Gastrocnemius medialis (tissue), 4 donors: ENCODE data around the gene FLT1. TPM values are rescaled to one million over a fixed set of nuclear protein-coding genes. Genes with fewer than 3 reads are reported as not detected.

Experiments used
- ATAC-seq, 2 donors: fragments of 150-250 bp; one replicate each; pipeline ENCODE4 v1.9.1; 2016
- DNase-seq, 2 donors: peaks; one replicate each; pipeline ENCODE4 v3.0.0-alpha.2; 2019
- H3K27ac ChIP-seq, 4 donors: fragments of 200-600 bp; sonication (generic); 1 replicate in 1 of 4; 2 replicates in 3 of 4; pipeline ENCODE4 v1.5.1; 2016 to 2018; ENCODE audit warnings: mild to moderate bottlenecking in 2 of 4, moderate library complexity in 1 of 4
- H3K27me3 ChIP-seq, 3 donors: fragments of 200-600 bp; sonication (generic) in 2 of 3; 1 replicate in 1 of 3; 2 replicates in 2 of 3; pipeline versions ENCODE4 v1.5.1 to v1.6.0; 2016 to 2019; ENCODE audit warnings: mild to moderate bottlenecking in 1 of 3, moderate library complexity in 1 of 3
- H3K36me3 ChIP-seq, 2 donors: fragments of 200-600 bp; sonication (generic) in 1 of 2; one replicate each; pipeline ENCODE4 v1.5.1; 2017 to 2018
- H3K4me1 ChIP-seq, 2 donors: fragments of 200-600 bp; sonication (generic) in 1 of 2; one replicate each; pipeline ENCODE4 v1.5.1; 2016 to 2017; ENCODE audit warnings: mild to moderate bottlenecking in 2 of 2
- H3K4me3 ChIP-seq, 4 donors: fragments of 200-600 bp; sonication (generic) in 3 of 4; 1 replicate in 1 of 4; 2 replicates in 3 of 4; pipeline ENCODE4 v1.5.1; 2016 to 2019; ENCODE audit warnings: mild to moderate bottlenecking in 2 of 4
- H3K9me3 ChIP-seq, 3 donors: fragments of 200-600 bp; sonication (generic) in 2 of 3; 1 replicate in 1 of 3; 2 replicates in 2 of 3; pipeline ENCODE4 v1.5.1; 2016 to 2019
- POLR2A ChIP-seq, 2 donors: fragments of 450-650 bp; IDR thresholded peaks; one replicate each; pipeline ENCODE4 v1.6.1; 2017; ENCODE audit warnings: antibody characterized with exemption in 2 of 2, mild to moderate bottlenecking in 2 of 2, moderate library complexity in 2 of 2
- in situ Hi-C, 4 donors: fragments of 200-750 bp; cut with MboI; loops; one replicate each; pipeline versions ENCODE4 v1.15.0 to v1.8.0; 2017; ENCODE audit warnings: low sequenced_read_pairs in 4 of 4
- intact Hi-C: fragments of 100-400 bp; cut with DNase I; formaldehyde crosslinking; loops from one replicate; pipeline ENCODE4 v1.15.1; 2023; ENCODE audit warnings: low total_unique reads
- total RNA-seq, 4 donors: library from RNA; depleted of rRNA; stranded (reverse); fragments of >200 nt; gene quantifications; one replicate each; pipeline versions ENCODE4 v1.1.0 to v1.2.3, GENCODE V29; 2016
- TF ChIP-seq, protein P1 (sequence below), 5 experiments: fragments of 450-650 bp in 3 of 5; fragments of 200-600 bp in 2 of 5; sonication (generic) in 2 of 5; IDR thresholded peaks in 4 of 5; conservative IDR thresholded peaks in 1 of 5; 1 replicate in 4 of 5; 2 replicates in 1 of 5; pipeline ENCODE4 v1.5.1; 2016 to 2019; ENCODE audit warnings: antibody characterized with exemption in 5 of 5, mild to moderate bottlenecking in 3 of 5, moderate library complexity in 3 of 5

FLT1 gene
- total RNA-seq, 4 donors from 2014 or later, result 20.7 to 42.9 (median 29.5) TPM

GRCh38 chr13:28409648-28410047, 85.3 kb downstream of the FLT1 start:
- Histone ChIP-seq H3K4me3 (no peak overlapping the region), H3K27ac (peak overlapping the region in 3 of 4 donors; percentile 63 to 74 (median 65)), H3K4me1 (peaks cover 0 to 11% of the 10 kb centered on the region in 2 donors), H3K27me3 (no peaks in the 10 kb centered on the region), H3K9me3 (no peaks in the 10 kb centered on the region), H3K36me3 (no peaks in the 10 kb centered on the region)
- in situ Hi-C loops, result no loop called here
- intact Hi-C loops, result no loop called here
- ATAC-seq (no peak), DNase-seq (no peak)
- no peak for TF ChIP-seq POLR2A (IDR thresholded peaks at IDR 0.05)
- TF ChIP-seq, protein P1, sequence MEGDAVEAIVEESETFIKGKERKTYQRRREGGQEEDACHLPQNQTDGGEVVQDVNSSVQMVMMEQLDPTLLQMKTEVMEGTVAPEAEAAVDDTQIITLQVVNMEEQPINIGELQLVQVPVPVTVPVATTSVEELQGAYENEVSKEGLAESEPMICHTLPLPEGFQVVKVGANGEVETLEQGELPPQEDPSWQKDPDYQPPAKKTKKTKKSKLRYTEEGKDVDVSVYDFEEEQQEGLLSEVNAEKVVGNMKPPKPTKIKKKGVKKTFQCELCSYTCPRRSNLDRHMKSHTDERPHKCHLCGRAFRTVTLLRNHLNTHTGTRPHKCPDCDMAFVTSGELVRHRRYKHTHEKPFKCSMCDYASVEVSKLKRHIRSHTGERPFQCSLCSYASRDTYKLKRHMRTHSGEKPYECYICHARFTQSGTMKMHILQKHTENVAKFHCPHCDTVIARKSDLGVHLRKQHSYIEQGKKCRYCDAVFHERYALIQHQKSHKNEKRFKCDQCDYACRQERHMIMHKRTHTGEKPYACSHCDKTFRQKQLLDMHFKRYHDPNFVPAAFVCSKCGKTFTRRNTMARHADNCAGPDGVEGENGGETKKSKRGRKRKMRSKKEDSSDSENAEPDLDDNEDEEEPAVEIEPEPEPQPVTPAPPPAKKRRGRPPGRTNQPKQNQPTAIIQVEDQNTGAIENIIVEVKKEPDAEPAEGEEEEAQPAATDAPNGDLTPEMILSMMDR (IDR thresholded peaks at IDR 0.05 in 4 of 5, conservative IDR thresholded peaks at IDR 0.05 in 1 of 5), result no peak

DNA sequence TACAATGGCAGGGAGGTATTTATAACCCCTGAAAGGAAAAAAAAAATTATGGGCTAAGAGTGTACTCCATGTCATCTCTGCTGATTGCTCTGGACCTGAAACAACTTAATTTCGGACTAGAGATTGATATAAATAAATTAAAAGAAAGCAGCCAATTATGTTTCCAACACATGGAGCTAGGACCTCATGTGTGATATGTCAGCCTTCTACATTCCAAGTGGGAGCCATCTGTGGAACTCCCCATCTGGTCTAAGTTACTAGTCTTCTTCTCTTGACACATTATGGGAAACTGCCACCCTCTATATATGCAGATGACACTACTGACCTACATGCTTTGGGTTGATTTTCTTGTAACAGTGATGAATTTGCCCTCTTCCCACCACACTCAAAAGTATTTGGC, 86.1 kb downstream of the FLT1 start:
- TF ChIP-seq POLR2A (IDR thresholded peaks at IDR 0.05), result no peak
- TF ChIP-seq, protein P1 (IDR thresholded peaks at IDR 0.05 in 4 of 5, conservative IDR thresholded peaks at IDR 0.05 in 1 of 5), result no peak
- Histone ChIP-seq H3K36me3 (no peaks in the 10 kb centered on the region), H3K9me3 (no peaks in the 10 kb centered on the region), H3K4me1 (peaks cover 0 to 11% of the 10 kb centered on the region in 2 donors), H3K27me3 (no peaks in the 10 kb centered on the region), H3K4me3 (no peak overlapping the region), H3K27ac (peak overlapping the region in 3 of 4 donors; percentile 63 to 74 (median 65))
- intact Hi-C loops, result no loop called here
- ATAC-seq, result no peak
- in situ Hi-C loops, result no loop called here
- DNase-seq, result no peak

DNA sequence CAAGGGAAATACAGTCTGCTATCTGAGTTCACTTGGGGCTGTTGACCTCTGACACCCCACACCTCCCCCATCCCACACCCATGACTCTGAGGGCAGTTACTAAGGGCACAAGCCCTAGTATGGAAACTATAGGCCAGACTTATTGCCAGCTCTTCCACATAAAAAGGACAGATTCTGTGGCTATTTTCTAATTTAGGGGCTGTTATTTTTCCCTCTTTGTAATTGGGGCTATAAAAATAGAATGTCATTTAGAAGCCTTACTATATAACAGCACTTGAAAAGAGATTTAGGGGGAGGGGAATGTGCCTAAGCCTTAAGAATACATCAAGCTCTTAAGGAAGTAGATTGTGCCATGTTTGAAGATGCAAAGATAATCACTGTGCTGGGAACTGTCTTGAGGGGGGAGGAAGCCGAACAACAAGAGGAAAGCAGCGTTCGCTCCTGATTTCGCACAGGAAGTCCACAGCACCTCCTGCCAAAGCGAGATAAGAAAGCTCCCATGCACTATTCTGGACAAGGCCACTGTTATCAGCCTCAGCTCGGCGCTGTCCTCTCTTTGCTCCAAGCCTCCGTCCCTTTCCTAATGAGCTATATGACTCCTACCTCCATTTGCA, 86.6 kb downstream of the FLT1 start:
- no peak overlapping the region for H3K4me3 ChIP-seq
- peak overlapping the region; percentile 57 to 74 (median 66) for H3K27ac ChIP-seq
- intact Hi-C loops (no loop called here), in situ Hi-C loops (no loop called here)
- no peaks in the 10 kb centered on the region for H3K27me3 ChIP-seq
- peak; percentile 15 to 18 for DNase-seq
- no peaks in the 10 kb centered on the region for H3K9me3 ChIP-seq
- H3K36me3 ChIP-seq, result no peaks in the 10 kb centered on the region
- peak; percentile 67 to 77 for ATAC-seq
- H3K4me1 ChIP-seq, result peaks cover 0 to 11% of the 10 kb centered on the region in 2 donors
- TF ChIP-seq, protein P1 (IDR thresholded peaks at IDR 0.05 in 4 of 5, conservative IDR thresholded peaks at IDR 0.05 in 1 of 5), result no peak
- TF ChIP-seq POLR2A (IDR thresholded peaks at IDR 0.05), result no peak

DNA sequence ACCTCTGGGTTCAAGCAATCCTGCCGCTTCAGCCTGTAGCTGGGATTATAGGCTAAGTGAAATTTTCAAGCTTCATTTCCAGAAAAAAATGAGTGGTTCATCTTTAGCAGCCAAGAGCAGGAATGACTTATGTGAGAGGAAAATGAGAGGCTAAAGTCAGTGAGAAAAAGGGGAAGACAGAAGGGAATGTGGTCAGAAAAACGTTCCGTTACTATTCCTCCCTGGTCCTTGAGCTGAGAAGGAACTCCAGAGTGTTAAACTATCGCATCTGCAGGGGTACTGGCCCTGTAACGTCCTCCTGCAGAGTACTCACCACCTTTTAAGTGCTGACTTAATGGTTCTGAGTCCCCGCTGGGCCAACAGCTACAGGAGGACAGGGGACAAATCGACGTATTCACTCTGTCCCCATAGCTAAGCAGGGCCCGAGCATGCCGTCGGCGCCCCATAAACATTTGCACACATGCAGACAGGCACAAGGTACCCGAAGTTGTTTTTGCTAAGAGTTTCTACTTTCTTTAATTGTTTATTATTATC, 88.1 kb downstream of the FLT1 start:
- no peak for DNase-seq
- no peaks in the 10 kb centered on the region for H3K9me3 ChIP-seq
- no peaks in the 10 kb centered on the region for H3K36me3 ChIP-seq
- no peak overlapping the region for H3K4me3 ChIP-seq
- no peaks in the 10 kb centered on the region for H3K27me3 ChIP-seq
- TF ChIP-seq POLR2A (IDR thresholded peaks at IDR 0.05), result no peak
- TF ChIP-seq, protein P1 (IDR thresholded peaks at IDR 0.05 in 4 of 5, conservative IDR thresholded peaks at IDR 0.05 in 1 of 5), result no peak
- H3K4me1 ChIP-seq, result peaks cover 0 to 11% of the 10 kb centered on the region in 2 donors
- no peak for ATAC-seq
- in situ Hi-C loops, result no loop called here
- peak overlapping the region in 1 of 4 donors; percentile 57 for H3K27ac ChIP-seq
- intact Hi-C loops, result no loop called here
